ENCODE data around the gene FARS2. TPM values are rescaled to one million over a fixed set of nuclear protein-coding genes. Genes with fewer than 3 reads are reported as not detected.

The FARS2 gene
- total RNA-seq, 4 donors from 2014 or later, result 2.6 to 21.9 (median 15.0) TPM

DNA sequence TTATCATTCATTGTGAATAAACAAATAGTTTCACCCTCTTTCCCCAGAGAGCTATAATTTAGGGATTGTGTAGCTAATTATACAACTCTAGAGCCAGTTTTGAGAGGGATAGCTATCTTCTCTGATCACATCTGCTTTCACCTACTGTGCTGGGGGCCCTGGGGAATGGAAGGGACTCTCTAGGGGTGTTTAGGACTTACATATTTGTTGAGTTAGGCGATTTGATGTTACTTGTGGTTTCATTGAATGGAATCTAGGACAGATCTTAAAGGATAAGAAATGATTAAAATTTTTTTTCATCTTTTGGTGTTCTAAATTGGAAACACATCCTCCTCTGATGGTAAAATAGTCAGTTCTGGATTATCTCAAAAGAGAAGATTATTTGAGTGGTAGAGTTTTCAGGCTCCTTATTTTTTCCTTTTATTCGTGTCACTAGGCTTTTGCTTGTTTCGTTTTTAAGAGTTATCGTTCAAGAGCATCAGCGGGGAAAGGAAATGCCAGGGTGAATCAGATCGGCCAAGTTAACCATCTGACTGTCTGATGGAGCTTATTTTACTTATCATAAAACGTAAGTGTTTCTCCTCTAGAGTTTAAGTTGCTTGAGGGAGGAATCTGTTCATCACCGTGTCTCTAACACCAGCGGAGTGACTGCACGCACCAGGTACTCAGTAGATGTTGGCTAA lies 236.7 kb downstream of the FARS2 start:
- H3K4me1 ChIP-seq, result no peaks in the 10 kb centered on the region
- in situ Hi-C loops (cut with MboI; ENCODE audit: low pct_ligation_motif_present in 1 of 4, low pct_unique_long_range_greater_than_20kb in 1 of 4, low sequenced_read_pairs in 3 of 4), result no loop called here
- TF ChIP-seq EP300 (IDR thresholded peaks at IDR 0.05; ENCODE audit: low read depth) (no peak), POLR2AphosphoS5 (IDR thresholded peaks at IDR 0.05) (no peak), POLR2A (IDR thresholded peaks at IDR 0.05) (no peak)
- TF ChIP-seq, protein P1, sequence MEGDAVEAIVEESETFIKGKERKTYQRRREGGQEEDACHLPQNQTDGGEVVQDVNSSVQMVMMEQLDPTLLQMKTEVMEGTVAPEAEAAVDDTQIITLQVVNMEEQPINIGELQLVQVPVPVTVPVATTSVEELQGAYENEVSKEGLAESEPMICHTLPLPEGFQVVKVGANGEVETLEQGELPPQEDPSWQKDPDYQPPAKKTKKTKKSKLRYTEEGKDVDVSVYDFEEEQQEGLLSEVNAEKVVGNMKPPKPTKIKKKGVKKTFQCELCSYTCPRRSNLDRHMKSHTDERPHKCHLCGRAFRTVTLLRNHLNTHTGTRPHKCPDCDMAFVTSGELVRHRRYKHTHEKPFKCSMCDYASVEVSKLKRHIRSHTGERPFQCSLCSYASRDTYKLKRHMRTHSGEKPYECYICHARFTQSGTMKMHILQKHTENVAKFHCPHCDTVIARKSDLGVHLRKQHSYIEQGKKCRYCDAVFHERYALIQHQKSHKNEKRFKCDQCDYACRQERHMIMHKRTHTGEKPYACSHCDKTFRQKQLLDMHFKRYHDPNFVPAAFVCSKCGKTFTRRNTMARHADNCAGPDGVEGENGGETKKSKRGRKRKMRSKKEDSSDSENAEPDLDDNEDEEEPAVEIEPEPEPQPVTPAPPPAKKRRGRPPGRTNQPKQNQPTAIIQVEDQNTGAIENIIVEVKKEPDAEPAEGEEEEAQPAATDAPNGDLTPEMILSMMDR (IDR thresholded peaks at IDR 0.05), result no peak
- WGBS, 2 donors (ENCODE audit: low coverage in 1 of 2), result 82 to 92% methylated on average over 9 to 10 of the region's 10 CpGs
- no peaks in the 10 kb centered on the region for H3K9me3 ChIP-seq
- H3K4me3 ChIP-seq, result no peak overlapping the region
- H3K36me3 ChIP-seq, result no peaks in the 10 kb centered on the region
- H3K27ac ChIP-seq, result no peak overlapping the region
- no peak for DNase-seq
- intact Hi-C loops (cut with DNase I; ENCODE audit: low total_unique reads), result no loop called here
- no peaks in the 10 kb centered on the region for H3K27me3 ChIP-seq

DNA sequence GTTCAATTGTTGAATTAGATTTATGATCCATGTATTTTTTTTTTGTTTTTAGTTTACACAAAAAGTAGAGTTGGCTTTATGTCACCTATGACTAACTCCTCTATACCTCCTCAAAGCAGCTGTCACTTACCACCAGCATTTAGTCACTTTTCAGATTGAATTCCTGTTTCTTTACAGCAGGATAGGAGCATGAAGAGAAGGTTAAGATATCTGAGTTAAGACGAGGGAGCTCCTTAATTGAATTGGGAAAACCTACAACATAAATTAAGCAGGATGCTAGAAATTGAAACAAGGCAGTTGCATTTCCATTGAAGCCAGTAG lies 237.2 kb downstream of the FARS2 start:
- H3K4me3 ChIP-seq, result no peak overlapping the region
- H3K9me3 ChIP-seq, result no peaks in the 10 kb centered on the region
- TF ChIP-seq EP300 (IDR thresholded peaks at IDR 0.05; ENCODE audit: low read depth) (no peak), POLR2AphosphoS5 (IDR thresholded peaks at IDR 0.05) (no peak), POLR2A (IDR thresholded peaks at IDR 0.05) (no peak)
- TF ChIP-seq, protein P1 (IDR thresholded peaks at IDR 0.05), result no peak
- H3K36me3 ChIP-seq, result no peaks in the 10 kb centered on the region
- H3K27me3 ChIP-seq, result no peaks in the 10 kb centered on the region
- no peaks in the 10 kb centered on the region for H3K4me1 ChIP-seq
- whole genome bisulfite sequencing, 2 donors (ENCODE audit: low coverage in 1 of 2), result 64 to 95% methylated on average over 1 of the region's 1 CpG
- in situ Hi-C loops (cut with MboI; ENCODE audit: low pct_ligation_motif_present in 1 of 4, low pct_unique_long_range_greater_than_20kb in 1 of 4, low sequenced_read_pairs in 3 of 4) (no loop called here), intact Hi-C loops (cut with DNase I; ENCODE audit: low total_unique reads) (no loop called here)
- H3K27ac ChIP-seq, result no peak overlapping the region
- DNase-seq, result no peak

DNA sequence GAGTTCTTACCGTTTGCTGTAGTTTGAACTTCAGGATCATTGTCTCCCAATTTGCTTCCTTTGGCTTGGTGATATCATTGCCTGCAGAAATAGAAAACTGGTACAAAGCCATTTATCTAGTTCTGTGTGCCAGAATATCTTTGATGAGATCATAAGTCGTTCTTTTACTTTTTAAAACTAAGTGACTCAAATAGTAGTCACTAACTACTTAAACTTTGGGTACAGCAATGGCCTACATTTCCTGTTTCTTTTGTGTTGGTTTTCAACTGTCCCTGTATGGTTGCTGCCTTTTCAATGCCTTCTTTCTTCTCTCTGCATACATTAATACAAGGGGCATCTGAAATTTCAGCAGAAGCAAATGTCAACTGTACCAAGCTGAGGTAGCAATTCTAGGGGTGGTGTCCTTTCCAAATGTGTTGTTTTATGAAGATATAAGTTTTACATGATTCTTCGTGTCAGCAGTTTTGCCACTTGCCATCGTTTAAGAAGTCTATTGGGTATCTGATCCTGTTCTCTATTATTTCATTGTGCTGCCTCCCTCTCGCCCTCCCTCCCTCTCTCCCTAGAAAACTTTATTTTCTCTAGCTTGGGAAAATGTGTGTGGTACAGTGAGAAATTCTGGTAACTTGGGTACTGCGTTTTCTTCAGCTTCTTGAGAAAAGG lies 238.5 kb downstream of the FARS2 start:
- in situ Hi-C loops (cut with MboI; ENCODE audit: low pct_ligation_motif_present in 1 of 4, low pct_unique_long_range_greater_than_20kb in 1 of 4, low sequenced_read_pairs in 3 of 4), result no loop called here

DNA sequence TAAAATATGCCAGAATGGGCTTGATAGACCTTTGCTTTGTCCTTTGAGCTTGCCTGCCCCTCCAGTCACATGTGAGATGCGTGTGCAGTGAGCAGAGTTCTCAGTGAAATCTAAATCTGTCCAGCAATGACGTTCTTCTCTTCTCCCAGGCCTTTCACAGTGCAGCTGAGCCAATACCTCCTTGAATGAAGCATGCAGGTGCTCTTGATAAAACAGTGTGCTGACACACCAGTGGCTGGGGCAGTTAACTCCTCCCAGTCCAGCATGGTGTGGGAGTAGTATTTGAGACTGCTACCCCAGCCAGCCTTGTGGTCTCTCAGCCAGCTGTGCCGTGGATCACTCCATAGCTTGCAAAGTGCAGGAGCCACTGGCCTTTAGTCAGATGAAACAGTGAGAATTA lies 240.5 kb downstream of the FARS2 start:
- Histone ChIP-seq H3K9me3 (no peaks in the 10 kb centered on the region), H3K4me1 (no peaks in the 10 kb centered on the region), H3K27ac (no peak overlapping the region), H3K27me3 (no peaks in the 10 kb centered on the region), H3K4me3 (no peak overlapping the region), H3K36me3 (no peaks in the 10 kb centered on the region)
- WGBS, 2 donors (ENCODE audit: low coverage in 1 of 2), result 89 to 96% methylated on average over 1 to 3 of the region's 3 CpGs
- in situ Hi-C loops (cut with MboI; ENCODE audit: low pct_ligation_motif_present in 1 of 4, low pct_unique_long_range_greater_than_20kb in 1 of 4, low sequenced_read_pairs in 3 of 4), result no loop called here
- TF ChIP-seq POLR2AphosphoS5 (IDR thresholded peaks at IDR 0.05) (no peak), POLR2A (IDR thresholded peaks at IDR 0.05) (no peak), EP300 (IDR thresholded peaks at IDR 0.05; ENCODE audit: low read depth) (no peak)
- TF ChIP-seq, protein P1 (IDR thresholded peaks at IDR 0.05), result no peak
- intact Hi-C loops (cut with DNase I; ENCODE audit: low total_unique reads), result no loop called here
- DNase-seq, result no peak

More for the DNA sequence above, 238.5 kb downstream of the FARS2 start:
- intact Hi-C loops (cut with DNase I; ENCODE audit: low total_unique reads), result no loop called here
- Histone ChIP-seq H3K4me3 (no peak overlapping the region), H3K4me1 (no peaks in the 10 kb centered on the region), H3K27ac (no peak overlapping the region), H3K36me3 (no peaks in the 10 kb centered on the region), H3K27me3 (no peaks in the 10 kb centered on the region), H3K9me3 (no peaks in the 10 kb centered on the region)
- TF ChIP-seq EP300 (IDR thresholded peaks at IDR 0.05; ENCODE audit: low read depth), result no peak
- no peak for TF ChIP-seq POLR2AphosphoS5 (IDR thresholded peaks at IDR 0.05)
- no peak for TF ChIP-seq POLR2A (IDR thresholded peaks at IDR 0.05)
- TF ChIP-seq, protein P1 (IDR thresholded peaks at IDR 0.05), result no peak
- 72 to 88% methylated on average over 6 of the region's 6 CpGs for WGBS, 2 donors (ENCODE audit: low coverage in 1 of 2)
- no peak for DNase-seq

Data from transverse colon (tissue), 4 donors.